IgD-negative memory B cell (primary cell): ENCODE data around the gene FAM98B. TPM values are rescaled to one million over a fixed set of nuclear protein-coding genes. Genes with fewer than 3 reads are reported as not detected.

ENCODE experiments used
- H3K27ac Mint-ChIP-seq, 3 donors: one replicate each; pipeline ENCODE4 v1.8.0; 2020 to 2022; ENCODE audit warnings: mild to moderate bottlenecking in 3 of 3, mixed read lengths in 3 of 3, moderate library complexity in 1 of 3
- H3K27me3 Mint-ChIP-seq: one replicate; pipeline ENCODE4 v1.8.0; 2021; ENCODE audit warnings: mixed read lengths
- H3K36me3 Mint-ChIP-seq: one replicate; pipeline ENCODE4 v1.8.0; 2020; ENCODE audit warnings: mild to moderate bottlenecking, mixed read lengths
- H3K4me1 Mint-ChIP-seq, 3 donors: one replicate each; pipeline ENCODE4 v1.8.0; 2020 to 2022; ENCODE audit warnings: mixed read lengths in 3 of 3, mild to moderate bottlenecking in 1 of 3
- H3K4me3 Mint-ChIP-seq, 4 donors: one replicate each; pipeline ENCODE4 v1.8.0; 2020 to 2022; ENCODE audit warnings: mild to moderate bottlenecking in 4 of 4, mixed read lengths in 4 of 4, moderate library complexity in 3 of 4
- H3K9me3 Mint-ChIP-seq, 3 donors: one replicate each; pipeline ENCODE4 v1.8.0; 2020 to 2021; ENCODE audit warnings: mixed read lengths in 3 of 3, mild to moderate bottlenecking in 1 of 3
- polyA plus RNA-seq: library from polyadenylated mRNA; unstranded; fragments of 300-500 nt; fragmentation: Illumina TruSeq; gene quantifications from one replicate; pipeline ENCODE4 v1.2.3, GENCODE V29; 2021

Gene FAM98B
- polyA plus RNA-seq, 1 donor from 2014 or later: 2.1 TPM

GRCh38 chr15:38508647-38509046 is 54.7 kb downstream of the FAM98B start:
- peaks cover 10% of the 10 kb centered on the region for H3K36me3 Mint-ChIP-seq
- H3K4me3 Mint-ChIP-seq: no peak overlapping the region
- H3K27me3 Mint-ChIP-seq: no peaks in the 10 kb centered on the region
- H3K27ac Mint-ChIP-seq: peak overlapping the region in 1 of 3 donors; percentile 59
- peaks cover 0 to 2% (median 0%) of the 10 kb centered on the region in 3 donors for H3K4me1 Mint-ChIP-seq
- H3K9me3 Mint-ChIP-seq: no peaks in the 10 kb centered on the region

- H3K9me3 Mint-ChIP-seq: no peaks in the 10 kb centered on the region
- no peaks in the 10 kb centered on the region for H3K27me3 Mint-ChIP-seq
- peaks cover 12% of the 10 kb centered on the region for H3K36me3 Mint-ChIP-seq
- H3K4me3 Mint-ChIP-seq: no peak overlapping the region
- peaks cover 0 to 2% (median 0%) of the 10 kb centered on the region in 3 donors for H3K4me1 Mint-ChIP-seq
- H3K27ac Mint-ChIP-seq: no peak overlapping the region
Observed at GRCh38 chr15:38509152-38509551, 55.2 kb downstream of the FAM98B start.

GRCh38 chr15:38512901-38513300 is 59.0 kb downstream of the FAM98B start:
- Mint-ChIP-seq H3K27ac (no peak overlapping the region), H3K9me3 (no peaks in the 10 kb centered on the region), H3K4me1 (peaks cover 8 to 14% (median 10%) of the 10 kb centered on the region in 3 donors), H3K4me3 (no peak overlapping the region), H3K27me3 (no peaks in the 10 kb centered on the region), H3K36me3 (peaks cover 14% of the 10 kb centered on the region)

- Mint-ChIP-seq H3K27ac (peak overlapping the region; percentile 51 to 91 (median 76)), H3K4me3 (peak overlapping the region in 1 of 4 donors; percentile 56), H3K9me3 (no peaks in the 10 kb centered on the region), H3K4me1 (peaks cover 8 to 11% (median 10%) of the 10 kb centered on the region in 3 donors), H3K36me3 (peaks cover 14% of the 10 kb centered on the region), H3K27me3 (no peaks in the 10 kb centered on the region)
Observed at GRCh38 chr15:38514601-38515000, 60.7 kb downstream of the FAM98B start.

- Mint-ChIP-seq H3K9me3 (no peaks in the 10 kb centered on the region), H3K27ac (peak overlapping the region in 1 of 3 donors; percentile 7), H3K36me3 (peaks cover 11% of the 10 kb centered on the region)
Observed at GRCh38 chr15:38516626-38517025, 62.7 kb downstream of the FAM98B start.

GRCh38 chr15:38517312-38517975 is 63.5 kb downstream of the FAM98B start:
- H3K9me3 Mint-ChIP-seq: no peaks in the 10 kb centered on the region
- no peaks in the 10 kb centered on the region for H3K27me3 Mint-ChIP-seq
- peak overlapping the region in 1 of 4 donors; percentile 37 for H3K4me3 Mint-ChIP-seq
- peaks cover 8 to 11% (median 10%) of the 10 kb centered on the region in 3 donors for H3K4me1 Mint-ChIP-seq
- H3K36me3 Mint-ChIP-seq: peaks cover 11% of the 10 kb centered on the region
- H3K27ac Mint-ChIP-seq: no peak overlapping the region

More at GRCh38 chr15:38516626-38517025, 62.7 kb downstream of the FAM98B start:
- no peak overlapping the region for H3K4me3 Mint-ChIP-seq
- no peaks in the 10 kb centered on the region for H3K27me3 Mint-ChIP-seq
- H3K4me1 Mint-ChIP-seq: peaks cover 8 to 11% (median 10%) of the 10 kb centered on the region in 3 donors

GRCh38 chr15:38518084-38518483 is 64.2 kb downstream of the FAM98B start:
- H3K27ac Mint-ChIP-seq: peak overlapping the region in 1 of 3 donors; percentile 11
- peaks cover 11% of the 10 kb centered on the region for H3K36me3 Mint-ChIP-seq
- H3K4me1 Mint-ChIP-seq: peaks cover 8 to 11% (median 10%) of the 10 kb centered on the region in 3 donors
- H3K9me3 Mint-ChIP-seq: no peaks in the 10 kb centered on the region
- H3K27me3 Mint-ChIP-seq: no peaks in the 10 kb centered on the region
- peak overlapping the region in 1 of 4 donors; percentile 9 for H3K4me3 Mint-ChIP-seq

- H3K4me1 Mint-ChIP-seq: peaks cover 2 to 8% (median 4%) of the 10 kb centered on the region in 3 donors
- H3K27ac Mint-ChIP-seq: no peak overlapping the region
- no peak overlapping the region for H3K4me3 Mint-ChIP-seq
- H3K27me3 Mint-ChIP-seq: no peaks in the 10 kb centered on the region
- H3K9me3 Mint-ChIP-seq: no peaks in the 10 kb centered on the region
- peaks cover 11% of the 10 kb centered on the region for H3K36me3 Mint-ChIP-seq
Observed at GRCh38 chr15:38520035-38520434, 66.1 kb downstream of the FAM98B start.

- H3K9me3 Mint-ChIP-seq: no peaks in the 10 kb centered on the region
- H3K4me1 Mint-ChIP-seq: peaks cover 0 to 5% (median 0%) of the 10 kb centered on the region in 3 donors
- H3K4me3 Mint-ChIP-seq: no peak overlapping the region
- no peaks in the 10 kb centered on the region for H3K27me3 Mint-ChIP-seq
- peaks cover 9% of the 10 kb centered on the region for H3K36me3 Mint-ChIP-seq
- H3K27ac Mint-ChIP-seq: peak overlapping the region in 1 of 3 donors; percentile 84
Observed at GRCh38 chr15:38521316-38521715, 67.4 kb downstream of the FAM98B start.

GRCh38 chr15:38522922-38523321 is 69.0 kb downstream of the FAM98B start:
- H3K4me1 Mint-ChIP-seq: peaks cover 0 to 4% (median 0%) of the 10 kb centered on the region in 3 donors
- peak overlapping the region in 1 of 3 donors; percentile 35 for H3K27ac Mint-ChIP-seq
- no peaks in the 10 kb centered on the region for H3K9me3 Mint-ChIP-seq
- peaks cover 9% of the 10 kb centered on the region for H3K36me3 Mint-ChIP-seq
- H3K27me3 Mint-ChIP-seq: no peaks in the 10 kb centered on the region
- H3K4me3 Mint-ChIP-seq: no peak overlapping the region

GRCh38 chr15:38524156-38524555 is 70.2 kb downstream of the FAM98B start:
- H3K27ac Mint-ChIP-seq: peak overlapping the region in 1 of 3 donors; percentile 37
- peaks cover 9% of the 10 kb centered on the region for H3K36me3 Mint-ChIP-seq
- peaks cover 0 to 4% (median 4%) of the 10 kb centered on the region in 3 donors for H3K4me1 Mint-ChIP-seq
- peak overlapping the region in 1 of 4 donors; percentile 24 for H3K4me3 Mint-ChIP-seq
- H3K27me3 Mint-ChIP-seq: no peaks in the 10 kb centered on the region
- no peaks in the 10 kb centered on the region for H3K9me3 Mint-ChIP-seq

GRCh38 chr15:38525489-38525888 is 71.6 kb downstream of the FAM98B start:
- Mint-ChIP-seq H3K4me1 (peaks cover 0 to 4% (median 4%) of the 10 kb centered on the region in 3 donors), H3K4me3 (no peak overlapping the region), H3K27me3 (no peaks in the 10 kb centered on the region), H3K27ac (no peak overlapping the region), H3K9me3 (no peaks in the 10 kb centered on the region), H3K36me3 (peaks cover 10% of the 10 kb centered on the region)

- Mint-ChIP-seq H3K27me3 (no peaks in the 10 kb centered on the region), H3K9me3 (no peaks in the 10 kb centered on the region), H3K4me1 (peaks cover 0 to 4% (median 4%) of the 10 kb centered on the region in 3 donors), H3K36me3 (peaks cover 10% of the 10 kb centered on the region), H3K4me3 (no peak overlapping the region), H3K27ac (no peak overlapping the region)
Observed at GRCh38 chr15:38526158-38526557, 72.2 kb downstream of the FAM98B start.

- Mint-ChIP-seq H3K4me1 (peaks cover 0 to 5% (median 4%) of the 10 kb centered on the region in 3 donors), H3K27me3 (no peaks in the 10 kb centered on the region)
Observed at GRCh38 chr15:38528294-38528693, 74.4 kb downstream of the FAM98B start.

GRCh38 chr15:38530113-38530512 is 76.2 kb downstream of the FAM98B start:
- Mint-ChIP-seq H3K4me3 (peak overlapping the region in 1 of 4 donors; percentile 43), H3K36me3 (peaks cover 3% of the 10 kb centered on the region), H3K27ac (no peak overlapping the region), H3K27me3 (no peaks in the 10 kb centered on the region), H3K9me3 (no peaks in the 10 kb centered on the region), H3K4me1 (peaks cover 5 to 12% (median 8%) of the 10 kb centered on the region in 3 donors)

More at GRCh38 chr15:38528294-38528693, 74.4 kb downstream of the FAM98B start:
- Mint-ChIP-seq H3K4me3 (no peak overlapping the region), H3K27ac (peak overlapping the region in 2 of 3 donors; percentile 2 to 69), H3K9me3 (no peaks in the 10 kb centered on the region), H3K36me3 (peaks cover 9% of the 10 kb centered on the region)

- peaks cover 3% of the 10 kb centered on the region for H3K36me3 Mint-ChIP-seq
- no peak overlapping the region for H3K4me3 Mint-ChIP-seq
- no peaks in the 10 kb centered on the region for H3K9me3 Mint-ChIP-seq
- H3K27me3 Mint-ChIP-seq: no peaks in the 10 kb centered on the region
- H3K4me1 Mint-ChIP-seq: peaks cover 8 to 21% (median 15%) of the 10 kb centered on the region in 3 donors
- no peak overlapping the region for H3K27ac Mint-ChIP-seq
Observed at GRCh38 chr15:38531509-38531908, 77.6 kb downstream of the FAM98B start.
